Upper lobe of right lung (tissue), 1 donor: ENCODE results near the gene ATP1A4. TPM values are rescaled to one million over a fixed set of nuclear protein-coding genes. Genes with fewer than 3 reads are reported as not detected.

ENCODE experiments used
- ATAC-seq: fragments of 200-7000 bp; cut with Tn5 transposase; one replicate; pipeline ENCODE4 v1.9.1; 2020; ENCODE audit warnings: mild to moderate bottlenecking, moderate library complexity
- DNase-seq: peaks from one replicate; pipeline ENCODE4 v3.0.0-alpha.2; 2020
- H3K27ac ChIP-seq: fragments of 200-600 bp; one replicate; pipeline ENCODE4 v1.8.0; 2022
- H3K27me3 ChIP-seq: fragments of 200-600 bp; one replicate; pipeline ENCODE4 v1.8.0; 2022; ENCODE audit warnings: mild to moderate bottlenecking
- H3K36me3 ChIP-seq: fragments of 200-600 bp; one replicate; pipeline ENCODE4 v1.8.0; 2022
- H3K4me1 ChIP-seq: fragments of 200-600 bp; one replicate; pipeline ENCODE4 v1.8.0; 2022
- H3K4me3 ChIP-seq: fragments of 200-600 bp; one replicate; pipeline ENCODE4 v1.8.0; 2022; ENCODE audit warnings: mild to moderate bottlenecking
- H3K9me3 ChIP-seq: fragments of 200-600 bp; one replicate; pipeline ENCODE4 v1.8.0; 2022
- CTCF ChIP-seq: fragments of 200-600 bp; IDR thresholded peaks from one replicate; pipeline ENCODE4 v1.8.0; 2022; ENCODE audit warnings: antibody characterized with exemption
- intact Hi-C: fragments of 100-400 bp; cut with DNase I; formaldehyde crosslinking; loops from one replicate; pipeline ENCODE4 v1.11.0; 2022
- total RNA-seq: library from RNA; stranded (reverse); fragmentation: NEBNext Ultra II Directional; extraction: Animal tissue kit (Norgen Biotek cat#: 25700); gene quantifications from one replicate; pipeline ENCODE4 v1.2.1, GENCODE V29; 2021
- donor health status: DM: no; HTN: yes; CAD: no; lungs with severe emphysema.

ATP1A4 gene
- total RNA-seq, 1 donor from 2014 or later = 0.96 TPM

GRCh38 chr1:160131803-160132565, 19.4 kb upstream of the ATP1A4 start:
- DNase-seq (peak; percentile 38), ATAC-seq (peak; percentile 62)
- no peak overlapping the region for H3K4me3 ChIP-seq
- intact Hi-C loops = no loop called here
- TF ChIP-seq CTCF = no peak
- no peaks in the 10 kb centered on the region for H3K36me3 ChIP-seq
- no peaks in the 10 kb centered on the region for H3K9me3 ChIP-seq
- H3K27ac ChIP-seq = no peak overlapping the region
- no peaks in the 10 kb centered on the region for H3K4me1 ChIP-seq
- H3K27me3 ChIP-seq = no peaks in the 10 kb centered on the region

- Histone ChIP-seq H3K27ac (no peak overlapping the region), H3K4me3 (no peak overlapping the region), H3K9me3 (no peaks in the 10 kb centered on the region), H3K36me3 (no peaks in the 10 kb centered on the region), H3K27me3 (no peaks in the 10 kb centered on the region), H3K4me1 (no peaks in the 10 kb centered on the region)
- TF ChIP-seq CTCF = no peak
- intact Hi-C loops = no loop called here
- ATAC-seq = no peak
- peak; percentile 40 for DNase-seq
These were observed 17.2 kb upstream of the ATP1A4 start for GRCh38 chr1:160133990-160134770.

DNA sequence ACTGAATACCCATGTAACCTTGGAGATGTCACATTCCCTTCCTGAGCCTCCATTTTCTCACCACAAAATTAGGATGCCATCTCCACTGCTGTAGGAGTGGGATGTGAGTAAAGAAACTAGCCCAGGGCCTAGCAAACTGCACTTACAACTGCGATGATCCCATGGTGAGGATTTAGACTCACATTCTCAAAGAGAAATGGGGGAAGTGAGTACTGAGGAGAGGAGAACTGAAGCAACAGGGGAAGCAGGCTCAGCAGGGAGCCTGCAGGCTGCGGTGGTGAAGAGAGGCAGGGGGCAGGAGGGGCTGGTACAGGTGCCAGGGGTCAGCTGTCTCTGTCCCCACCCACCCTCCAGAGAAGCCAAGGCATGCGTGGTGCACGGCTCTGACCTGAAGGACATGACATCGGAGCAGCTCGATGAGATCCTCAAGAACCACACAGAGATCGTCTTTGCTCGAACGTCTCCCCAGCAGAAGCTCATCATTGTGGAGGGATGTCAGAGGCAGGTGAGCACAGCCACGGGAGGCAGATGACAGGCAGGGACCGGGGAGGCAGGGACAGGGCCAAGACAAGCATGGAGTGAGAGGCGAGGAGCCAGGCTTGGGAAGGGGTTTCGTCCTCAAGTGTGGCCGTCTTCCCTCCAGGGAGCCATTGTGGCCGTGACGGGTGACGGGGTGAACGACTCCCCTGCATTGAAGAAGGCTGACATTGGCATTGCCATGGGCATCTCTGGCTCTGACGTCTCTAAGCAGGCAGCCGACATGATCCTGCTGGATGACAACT, 16.4 kb upstream of the ATP1A4 start:
- intact Hi-C loops = no loop called here
- DNase-seq = peak; percentile 56
- no peaks in the 10 kb centered on the region for H3K9me3 ChIP-seq
- H3K4me1 ChIP-seq = no peaks in the 10 kb centered on the region
- no peak overlapping the region for H3K4me3 ChIP-seq
- no peaks in the 10 kb centered on the region for H3K36me3 ChIP-seq
- ATAC-seq = peak; percentile 40
- no peaks in the 10 kb centered on the region for H3K27me3 ChIP-seq
- no peak overlapping the region for H3K27ac ChIP-seq
- TF ChIP-seq CTCF = no peak

DNA sequence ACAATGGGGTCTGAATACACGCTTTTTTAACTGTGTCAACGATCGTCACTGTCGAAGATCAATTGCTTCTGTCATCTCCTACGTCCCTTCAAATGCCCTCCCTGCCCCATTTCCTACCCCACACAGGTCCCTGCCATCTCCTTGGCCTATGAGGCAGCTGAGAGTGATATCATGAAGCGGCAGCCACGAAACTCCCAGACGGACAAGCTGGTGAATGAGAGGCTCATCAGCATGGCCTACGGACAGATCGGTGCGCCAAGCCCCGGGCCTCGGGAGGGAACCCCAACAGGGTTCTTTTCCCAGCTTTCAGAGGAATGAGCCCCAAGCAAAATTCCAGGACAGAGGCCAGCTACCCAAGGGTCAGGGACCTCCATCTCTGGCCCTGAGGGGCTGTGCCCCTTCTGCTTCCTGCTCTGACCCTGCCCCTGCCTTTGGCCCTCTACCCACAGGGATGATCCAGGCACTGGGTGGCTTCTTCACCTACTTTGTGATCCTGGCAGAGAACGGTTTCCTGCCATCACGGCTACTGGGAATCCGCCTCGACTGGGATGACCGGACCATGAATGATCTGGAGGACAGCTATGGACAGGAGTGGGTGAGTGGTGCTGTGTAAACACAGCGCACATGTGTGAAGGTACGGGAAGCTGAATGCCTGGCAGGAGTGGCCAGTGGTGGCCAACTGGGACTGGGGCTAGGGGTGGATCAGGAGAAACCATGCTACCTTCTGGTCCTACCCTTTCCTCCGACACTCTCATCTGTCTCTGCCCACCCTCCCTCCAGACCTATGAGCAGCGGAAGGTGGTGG, 15.1 kb upstream of the ATP1A4 start:
- TF ChIP-seq CTCF = no peak
- no peak overlapping the region for H3K4me3 ChIP-seq
- H3K36me3 ChIP-seq = no peaks in the 10 kb centered on the region
- H3K4me1 ChIP-seq = no peaks in the 10 kb centered on the region
- no peaks in the 10 kb centered on the region for H3K9me3 ChIP-seq
- ATAC-seq (no peak), DNase-seq (peak; percentile 48)
- no peaks in the 10 kb centered on the region for H3K27me3 ChIP-seq
- intact Hi-C loops = no loop called here
- no peak overlapping the region for H3K27ac ChIP-seq

DNA sequence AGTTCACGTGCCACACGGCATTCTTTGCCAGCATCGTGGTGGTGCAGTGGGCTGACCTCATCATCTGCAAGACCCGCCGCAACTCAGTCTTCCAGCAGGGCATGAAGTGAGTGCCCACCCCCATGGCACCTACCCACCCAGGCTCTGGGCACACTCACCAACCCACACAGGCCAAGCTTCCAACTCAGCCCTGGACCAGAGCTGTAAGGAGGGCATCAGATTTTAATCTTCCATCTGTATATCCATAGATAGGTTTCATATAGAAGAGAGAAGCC, 14.5 kb upstream of the ATP1A4 start:
- DNase-seq (no peak), ATAC-seq (no peak)
- Histone ChIP-seq H3K27ac (no peak overlapping the region), H3K4me1 (no peaks in the 10 kb centered on the region), H3K36me3 (no peaks in the 10 kb centered on the region), H3K27me3 (no peaks in the 10 kb centered on the region), H3K4me3 (no peak overlapping the region), H3K9me3 (no peaks in the 10 kb centered on the region)
- intact Hi-C loops = no loop called here
- TF ChIP-seq CTCF = no peak
